Testis (tissue), 2 donors: ENCODE measurements around the gene SOX8.

Source experiments
- CTCF ChIP-seq, 3 experiments: fragments of 450-650 bp in 2 of 3; fragments of 200-600 bp in 1 of 3; sonication (generic) in 1 of 3; IDR thresholded peaks; one replicate each; pipeline ENCODE4 v1.5.1; 2016 to 2019; ENCODE audit warnings: antibody characterized with exemption in 3 of 3, mild to moderate bottlenecking in 2 of 3, moderate library complexity in 1 of 3
- POLR2A ChIP-seq: fragments of 450-650 bp; IDR thresholded peaks from one replicate; pipeline ENCODE4 v1.6.1; 2017; ENCODE audit warnings: antibody characterized with exemption, mild to moderate bottlenecking, moderate library complexity

DNA sequence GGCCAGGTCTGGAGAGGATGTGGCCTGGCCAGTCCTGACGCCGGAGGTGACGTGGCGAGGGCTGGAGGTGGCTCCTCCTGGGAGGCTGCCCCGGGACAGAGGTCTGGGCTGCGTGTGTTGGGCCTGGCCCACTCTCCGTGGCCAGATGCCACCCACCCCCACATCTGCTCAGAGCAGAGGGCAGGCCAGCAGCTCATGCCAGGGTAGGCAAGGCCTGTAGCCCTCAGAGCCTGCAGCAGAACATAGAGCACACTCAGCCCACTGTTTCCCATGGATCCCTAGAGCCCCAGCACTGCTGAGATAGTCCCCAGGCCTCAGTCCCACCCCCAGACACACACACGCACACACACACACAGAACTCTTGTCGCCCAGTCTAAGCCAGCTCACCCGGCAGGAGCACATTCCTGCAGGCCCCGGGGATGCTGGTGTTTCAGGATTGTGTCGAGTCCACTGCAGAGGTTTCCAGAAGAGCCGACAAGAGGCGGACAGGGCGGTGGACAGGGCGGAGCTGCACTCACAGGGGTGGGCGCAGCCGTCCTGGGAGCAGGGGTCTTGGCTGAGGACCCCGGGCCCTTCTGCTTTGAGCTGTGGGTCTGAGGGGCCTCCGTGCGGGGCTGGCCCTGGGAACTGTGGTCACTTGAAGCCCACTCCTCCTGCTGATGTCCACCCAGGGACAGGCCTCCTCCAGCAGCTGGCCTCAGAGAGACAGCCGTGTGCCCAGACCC is 33.4 kb downstream of the SOX8 start:
- no peak for TF ChIP-seq CTCF (IDR thresholded peaks at IDR 0.05)
- TF ChIP-seq POLR2A, result no peak
